SHP77 (cell line): ENCODE results near the gene SYTL1.
"Not testable (repeated sequence)": the region's sequence is repeated elsewhere in the genome, so short reads cannot be mapped to it uniquely, and the experiment has no call there.

Experiments used
- DNase-seq, 2 experiments: peaks; one replicate each; lab custom pipeline; 2025; lab: John Stamatoyannopoulos, UW

SYTL1 gene

DNA sequence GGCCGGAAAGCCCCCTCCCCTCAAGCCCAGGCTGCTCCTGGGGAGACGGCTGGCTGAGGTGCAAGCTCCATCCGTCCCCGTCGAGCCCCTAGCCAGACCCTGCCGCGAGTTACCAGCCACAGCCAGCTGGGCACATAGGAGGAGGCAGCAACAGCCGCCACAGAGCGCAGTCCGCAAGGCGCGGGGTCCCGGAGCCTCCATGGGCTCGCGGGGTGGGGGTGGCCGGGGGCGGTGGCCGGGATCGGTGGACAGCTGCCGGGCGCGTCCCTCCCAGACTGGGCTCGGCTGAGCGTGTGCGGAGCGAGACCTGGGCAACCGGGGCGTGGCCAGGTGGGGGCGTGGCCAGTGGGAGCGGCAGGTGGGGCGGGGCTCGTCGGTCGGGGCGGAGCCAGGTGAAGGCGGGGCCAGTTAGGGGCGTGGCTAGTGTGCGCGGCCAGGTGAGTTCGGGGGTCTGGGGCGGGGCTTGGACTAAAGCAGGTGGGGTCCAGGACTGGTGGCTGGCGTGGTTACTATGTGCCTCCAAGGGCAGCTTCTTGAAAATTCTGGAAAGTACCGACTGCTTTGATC is 41.3 kb downstream of the SYTL1 start, which contains the start of gene CD164L2:
CD164L2 (minus strand) TSS at position 295 of the 567 bp plus-strand sequence; CDS start at position 201, 94 bp downstream.
- DNase-seq: no peak

DNA sequence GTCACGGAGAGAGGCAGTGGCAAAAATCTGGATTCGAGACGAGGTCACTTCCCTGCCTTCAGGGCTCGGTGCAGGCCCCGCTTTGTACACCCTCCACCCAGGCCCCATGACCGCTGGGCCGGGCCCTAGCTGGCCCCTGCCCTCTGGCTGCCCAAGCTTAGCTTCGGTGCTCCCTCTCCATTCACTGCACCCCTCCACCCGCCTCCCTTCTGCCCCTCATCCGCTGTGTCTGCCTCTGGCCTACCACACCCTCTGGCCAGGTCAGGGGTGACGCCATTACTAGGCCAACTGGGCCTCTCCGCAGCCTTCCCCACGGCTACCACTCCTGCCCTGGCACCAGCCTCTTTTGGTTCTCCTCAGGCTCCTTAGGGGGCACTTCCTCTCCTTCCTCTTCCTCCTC is 41.8 kb downstream of the SYTL1 start:
- no peak for DNase-seq

DNA sequence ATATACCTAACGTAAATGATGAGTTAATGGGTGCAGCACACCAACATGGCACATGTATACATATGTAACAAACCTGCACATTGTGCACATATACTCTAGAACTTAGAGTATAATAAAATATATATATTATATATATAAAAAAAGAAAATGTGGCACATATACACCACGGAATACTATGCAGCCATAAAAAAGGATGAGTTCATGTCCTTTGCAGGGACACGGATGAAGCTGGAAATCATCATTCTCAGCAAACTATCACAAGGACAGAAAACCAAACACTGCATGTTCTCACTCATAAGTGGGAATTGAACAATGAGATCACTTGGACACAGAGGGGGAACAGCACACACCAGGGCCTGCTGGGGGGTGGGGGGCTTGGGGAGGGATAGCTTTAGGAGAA is 43.0 kb downstream of the SYTL1 start:
- DNase-seq: not testable (repeated sequence)

DNA sequence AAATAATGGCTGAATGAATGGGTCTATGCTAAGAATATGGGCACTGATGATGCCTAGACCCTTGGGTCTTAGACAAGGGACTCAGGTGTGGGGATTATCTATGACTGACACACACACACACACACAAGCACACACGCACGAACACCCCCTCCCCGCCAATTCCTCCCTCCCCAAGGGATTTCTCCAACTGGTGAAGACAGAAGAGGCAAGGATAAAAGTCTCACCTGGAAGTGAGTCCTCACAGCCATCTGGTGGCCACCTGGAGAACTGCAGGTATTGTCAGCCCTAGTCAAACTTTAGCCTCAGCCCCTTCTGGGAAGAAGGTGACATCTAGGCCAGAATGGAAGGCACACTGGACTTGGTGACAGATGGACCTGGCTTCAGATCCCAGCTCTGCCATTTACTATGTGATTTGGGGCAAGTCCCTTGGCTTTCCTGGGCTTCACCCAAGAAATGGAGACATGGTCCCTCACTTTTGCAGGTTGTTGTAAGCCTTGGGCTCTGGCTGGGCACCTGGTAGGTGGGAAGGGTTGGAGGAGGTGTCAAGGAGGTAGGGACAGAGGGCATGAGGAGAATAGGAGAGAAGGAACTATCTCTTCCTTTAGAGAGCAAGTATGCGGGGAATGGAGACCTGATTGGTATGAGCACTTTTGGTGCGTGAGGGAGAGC is 46.6 kb downstream of the SYTL1 start:
- peak; percentile 27 to 31 for DNase-seq

DNA sequence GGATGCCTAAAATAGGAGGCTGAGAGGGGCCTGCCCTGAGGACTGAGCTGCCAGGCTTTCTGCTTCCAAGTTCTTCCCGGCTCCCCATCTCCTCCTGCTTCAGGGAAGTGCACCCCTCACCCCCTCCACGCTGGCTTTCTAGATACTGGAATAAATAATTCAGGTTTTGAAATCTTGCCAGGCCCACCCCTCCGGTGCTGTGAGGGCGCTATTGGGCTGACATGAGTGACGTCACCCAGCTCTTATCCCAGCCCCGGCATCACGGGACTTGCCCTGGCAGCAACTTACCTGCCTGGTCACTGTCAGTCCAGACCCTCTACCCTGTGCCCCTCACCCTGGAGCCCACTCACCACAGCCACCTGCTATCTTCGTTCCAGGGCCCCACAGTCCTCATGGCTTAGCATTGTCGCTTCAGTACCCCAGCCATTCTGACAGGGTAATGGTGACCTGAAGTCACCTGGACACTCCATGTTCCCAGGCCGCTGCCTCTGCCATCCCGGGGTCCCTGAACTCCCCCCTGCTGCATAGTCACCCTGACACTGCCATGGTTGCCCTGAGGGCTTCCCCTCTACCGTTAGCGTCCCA is 49.8 kb downstream of the SYTL1 start:
- DNase-seq: peak; percentile 54 to 66

DNA sequence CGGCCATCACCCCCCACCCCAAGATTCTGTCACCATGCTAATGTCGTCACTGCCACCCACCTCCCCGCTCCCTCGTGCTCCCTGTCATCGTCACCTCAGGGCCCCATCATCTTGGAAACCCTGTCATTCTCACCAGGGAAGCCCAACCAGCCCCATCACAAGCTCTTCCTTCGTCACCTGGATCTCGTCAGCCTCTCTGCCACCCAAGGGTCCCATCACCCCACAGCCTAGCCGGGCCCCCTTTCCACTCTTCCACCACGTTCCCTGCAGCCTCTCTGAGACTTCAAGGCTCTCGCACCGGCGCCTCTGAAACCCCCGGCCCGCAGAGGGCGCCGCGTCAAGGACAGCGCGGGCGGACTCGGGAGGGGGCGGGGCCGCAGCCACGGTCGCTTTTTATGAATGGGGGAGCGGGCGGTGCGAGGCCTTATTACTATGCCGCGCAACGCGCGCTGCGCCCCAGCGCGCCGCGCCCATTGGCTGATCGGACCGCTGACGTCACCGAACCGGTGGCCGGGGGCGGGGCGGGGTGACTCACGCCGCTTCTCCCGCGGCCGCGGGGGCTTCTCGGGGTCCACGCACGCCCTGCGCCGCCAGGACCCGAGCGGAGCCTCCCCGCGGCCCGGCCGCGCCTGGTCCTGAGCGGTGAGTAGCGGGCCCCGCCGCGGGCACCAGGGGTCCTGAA is 50.4 kb downstream of the SYTL1 start, which contains the start of gene GPR3:
GPR3 (plus strand) TSS at position 527 of the 682 bp plus-strand sequence. CDS start 1,177 bp downstream, outside the sequence.
- DNase-seq: peak; percentile 84 to 89

DNA sequence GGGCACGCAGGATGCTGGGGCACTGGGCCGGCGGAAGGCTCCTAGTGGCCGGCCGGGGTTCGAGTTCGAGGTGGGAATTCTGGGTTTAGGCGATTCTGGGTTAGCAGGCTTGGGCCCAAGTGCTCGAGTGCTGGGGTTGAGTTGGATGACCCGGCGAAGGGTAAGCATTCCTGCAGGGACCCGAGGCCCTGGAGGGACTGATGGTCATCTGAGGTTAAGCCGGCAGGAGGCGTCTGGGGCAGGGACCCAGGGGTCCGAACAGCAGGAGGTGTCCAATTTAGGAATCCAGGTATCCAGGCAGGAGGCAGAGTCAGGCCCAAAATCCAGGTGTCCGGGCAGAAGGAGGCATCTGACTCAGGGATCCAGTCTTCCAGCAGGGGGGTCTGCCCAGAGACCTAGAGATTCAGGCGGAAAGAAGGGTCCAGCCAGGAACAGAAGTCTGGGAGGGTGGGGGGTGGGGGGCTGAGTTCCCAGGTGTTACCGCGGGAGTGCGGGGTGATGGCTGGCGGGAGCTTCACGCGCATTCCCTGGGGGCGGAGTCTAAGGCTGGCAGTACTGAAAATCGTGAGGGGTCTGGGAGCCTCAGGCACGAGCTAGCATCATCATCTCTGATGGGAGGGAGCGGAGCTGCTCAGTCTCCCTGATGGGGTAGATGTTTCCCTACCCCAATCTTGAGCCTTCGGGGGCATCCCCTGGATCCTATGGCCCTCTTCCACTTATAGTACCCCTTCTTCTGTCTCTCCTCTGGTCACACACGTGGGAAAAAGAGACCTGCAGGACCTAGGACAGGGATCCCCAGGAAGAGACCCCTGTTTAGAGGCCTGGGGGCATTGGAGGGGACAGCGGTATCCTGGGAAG is 51.2 kb downstream of the SYTL1 start:
- DNase-seq: peak in 1 of 2 experiments; percentile 15

DNA sequence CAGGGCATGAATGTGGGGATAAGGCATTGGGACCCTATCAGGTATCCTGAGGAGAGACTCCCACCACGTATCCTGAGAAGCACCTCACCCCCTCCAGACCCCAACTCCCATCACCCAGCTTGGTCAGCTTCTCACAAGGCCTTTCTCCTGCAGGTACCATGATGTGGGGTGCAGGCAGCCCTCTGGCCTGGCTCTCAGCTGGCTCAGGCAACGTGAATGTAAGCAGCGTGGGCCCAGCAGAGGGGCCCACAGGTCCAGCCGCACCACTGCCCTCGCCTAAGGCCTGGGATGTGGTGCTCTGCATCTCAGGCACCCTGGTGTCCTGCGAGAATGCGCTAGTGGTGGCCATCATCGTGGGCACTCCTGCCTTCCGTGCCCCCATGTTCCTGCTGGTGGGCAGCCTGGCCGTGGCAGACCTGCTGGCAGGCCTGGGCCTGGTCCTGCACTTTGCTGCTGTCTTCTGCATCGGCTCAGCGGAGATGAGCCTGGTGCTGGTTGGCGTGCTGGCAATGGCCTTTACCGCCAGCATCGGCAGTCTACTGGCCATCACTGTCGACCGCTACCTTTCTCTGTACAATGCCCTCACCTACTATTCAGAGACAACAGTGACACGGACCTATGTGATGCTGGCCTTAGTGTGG is 51.9 kb downstream of the SYTL1 start:
- no peak for DNase-seq

DNA sequence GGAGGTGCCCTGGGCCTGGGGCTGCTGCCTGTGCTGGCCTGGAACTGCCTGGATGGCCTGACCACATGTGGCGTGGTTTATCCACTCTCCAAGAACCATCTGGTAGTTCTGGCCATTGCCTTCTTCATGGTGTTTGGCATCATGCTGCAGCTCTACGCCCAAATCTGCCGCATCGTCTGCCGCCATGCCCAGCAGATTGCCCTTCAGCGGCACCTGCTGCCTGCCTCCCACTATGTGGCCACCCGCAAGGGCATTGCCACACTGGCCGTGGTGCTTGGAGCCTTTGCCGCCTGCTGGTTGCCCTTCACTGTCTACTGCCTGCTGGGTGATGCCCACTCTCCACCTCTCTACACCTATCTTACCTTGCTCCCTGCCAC is 52.4 kb downstream of the SYTL1 start:
- DNase-seq: no peak

DNA sequence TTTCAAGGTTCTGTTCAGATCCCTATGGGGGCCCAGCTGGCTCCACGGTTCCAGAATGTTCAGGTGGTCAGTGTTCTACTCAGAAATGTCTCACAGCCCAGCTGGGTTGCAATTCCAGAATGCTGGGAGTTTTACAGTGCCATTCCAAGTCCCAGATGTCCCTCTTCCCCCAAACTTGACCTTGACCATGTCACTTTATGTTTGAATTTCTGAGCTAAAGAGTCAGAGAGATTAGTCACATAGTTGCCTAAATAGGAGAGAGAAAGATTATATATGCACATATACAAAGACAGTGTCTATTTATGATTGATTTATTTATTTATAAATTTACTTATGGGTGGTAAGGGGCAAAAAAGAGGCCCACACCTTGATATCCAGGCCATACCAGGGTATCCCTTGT is 53.1 kb downstream of the SYTL1 start:
- no peak for DNase-seq

DNA sequence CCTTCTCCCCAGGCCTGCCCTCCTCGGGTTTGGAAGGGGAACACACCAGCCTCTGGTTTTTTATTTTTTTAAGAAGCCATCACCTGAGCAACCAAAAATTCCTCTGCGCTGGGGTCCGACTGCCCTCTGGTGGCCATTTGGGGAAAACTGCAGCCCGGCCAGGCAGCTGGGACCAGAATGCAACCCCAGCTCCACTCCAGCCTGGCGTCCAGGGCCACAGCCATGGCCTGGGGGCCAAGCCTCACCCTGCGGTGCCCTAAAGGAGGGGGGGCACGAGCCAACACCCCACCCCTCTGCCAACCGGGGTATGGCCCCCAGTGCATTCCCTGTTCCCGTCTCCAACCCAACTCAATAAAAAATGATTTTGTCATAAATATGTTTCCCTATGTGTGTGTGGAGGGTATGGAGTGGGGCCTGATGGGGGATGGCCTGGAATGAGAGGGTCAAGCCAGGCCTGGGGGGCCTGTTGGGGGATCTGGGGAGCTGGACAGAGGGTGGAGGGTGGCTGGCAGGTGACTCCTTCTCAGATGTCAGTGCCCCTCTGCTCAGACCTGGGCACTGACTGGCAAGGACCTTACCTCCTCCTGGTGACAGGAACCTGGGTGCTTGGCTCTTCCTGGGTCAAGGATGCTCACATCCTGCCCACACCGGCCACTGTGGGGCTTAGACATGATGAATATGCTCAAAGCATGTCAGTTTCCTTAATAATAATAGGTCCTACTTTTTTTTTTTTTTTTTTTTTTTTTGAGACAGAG is 53.8 kb downstream of the SYTL1 start:
- DNase-seq: peak; percentile 24 to 63

DNA sequence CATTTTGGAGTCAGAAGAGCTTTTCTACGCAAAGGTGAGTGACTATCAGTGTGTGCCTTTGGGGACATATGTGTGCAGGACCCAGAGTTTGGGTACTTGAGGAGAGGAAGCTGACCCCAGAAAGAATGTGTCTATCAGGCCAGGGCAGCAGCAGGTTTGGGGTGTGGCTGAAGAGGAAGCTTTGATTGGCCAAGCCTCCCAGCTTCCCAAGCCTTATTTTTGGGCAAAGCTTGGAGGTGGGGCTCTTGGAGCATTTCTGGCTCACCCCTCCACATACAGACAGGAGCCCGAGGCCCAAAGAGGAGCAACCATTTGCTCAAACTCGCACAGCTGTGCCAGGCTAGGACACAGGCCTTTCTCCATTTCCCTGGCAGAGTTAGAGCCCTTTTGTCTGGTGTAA is 55.3 kb downstream of the SYTL1 start:
- DNase-seq: no peak

DNA sequence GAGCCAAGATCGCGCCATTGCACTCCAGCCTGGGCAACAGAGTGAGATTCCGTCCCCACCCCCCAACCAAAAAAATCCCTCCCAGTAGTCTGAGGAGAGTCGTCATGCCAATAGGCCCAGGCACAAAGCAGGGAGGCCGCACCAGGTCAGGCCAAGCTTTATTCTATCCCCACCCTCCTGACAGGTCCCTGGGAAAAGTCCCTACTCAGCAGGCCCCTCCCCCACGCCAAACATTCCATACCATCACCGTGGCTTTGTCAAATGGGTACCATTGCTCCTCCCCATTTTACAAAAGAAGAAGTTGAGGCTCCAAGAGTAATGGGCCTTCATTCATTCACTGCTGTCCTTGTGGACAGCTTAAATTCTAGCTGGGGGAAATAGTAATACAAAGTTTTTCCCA is 55.9 kb downstream of the SYTL1 start:
- no peak for DNase-seq

DNA sequence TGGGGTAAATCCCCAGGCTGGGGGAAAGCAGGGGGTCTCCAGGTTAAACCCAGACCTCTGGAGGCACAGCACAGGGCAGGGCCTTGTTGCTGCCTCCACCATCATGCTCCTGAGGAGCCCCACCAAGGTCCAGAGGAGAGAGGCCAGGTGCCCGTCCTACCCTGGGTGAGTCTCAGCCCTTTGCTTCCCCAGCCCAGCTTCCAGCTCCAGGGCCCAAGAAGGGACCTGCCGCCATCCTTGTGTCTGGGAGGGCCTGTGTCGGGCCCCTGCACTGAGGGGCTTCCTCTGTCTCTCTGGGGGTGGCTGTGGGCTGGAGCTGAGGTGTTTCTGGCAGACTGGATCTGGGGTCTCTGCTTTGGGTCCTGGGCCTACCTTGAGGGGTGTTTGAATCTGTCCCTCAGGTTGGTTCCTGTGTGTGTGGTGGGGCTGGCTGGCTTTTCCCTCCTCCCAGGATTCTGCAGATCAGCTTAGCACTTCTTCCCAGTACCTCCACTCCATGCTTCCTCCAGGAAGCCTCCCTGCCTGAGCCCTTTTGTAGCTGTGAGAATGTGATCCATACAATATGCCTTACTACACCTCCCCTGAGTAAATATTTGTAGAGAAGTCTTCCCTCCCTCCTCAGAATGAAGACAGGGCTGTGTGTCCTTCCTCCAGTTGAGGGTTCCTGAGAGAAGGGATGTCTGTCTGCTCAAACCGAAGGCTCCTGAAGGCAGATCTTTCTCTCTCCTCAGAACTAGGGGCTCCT is 56.8 kb downstream of the SYTL1 start:
- no peak for DNase-seq

DNA sequence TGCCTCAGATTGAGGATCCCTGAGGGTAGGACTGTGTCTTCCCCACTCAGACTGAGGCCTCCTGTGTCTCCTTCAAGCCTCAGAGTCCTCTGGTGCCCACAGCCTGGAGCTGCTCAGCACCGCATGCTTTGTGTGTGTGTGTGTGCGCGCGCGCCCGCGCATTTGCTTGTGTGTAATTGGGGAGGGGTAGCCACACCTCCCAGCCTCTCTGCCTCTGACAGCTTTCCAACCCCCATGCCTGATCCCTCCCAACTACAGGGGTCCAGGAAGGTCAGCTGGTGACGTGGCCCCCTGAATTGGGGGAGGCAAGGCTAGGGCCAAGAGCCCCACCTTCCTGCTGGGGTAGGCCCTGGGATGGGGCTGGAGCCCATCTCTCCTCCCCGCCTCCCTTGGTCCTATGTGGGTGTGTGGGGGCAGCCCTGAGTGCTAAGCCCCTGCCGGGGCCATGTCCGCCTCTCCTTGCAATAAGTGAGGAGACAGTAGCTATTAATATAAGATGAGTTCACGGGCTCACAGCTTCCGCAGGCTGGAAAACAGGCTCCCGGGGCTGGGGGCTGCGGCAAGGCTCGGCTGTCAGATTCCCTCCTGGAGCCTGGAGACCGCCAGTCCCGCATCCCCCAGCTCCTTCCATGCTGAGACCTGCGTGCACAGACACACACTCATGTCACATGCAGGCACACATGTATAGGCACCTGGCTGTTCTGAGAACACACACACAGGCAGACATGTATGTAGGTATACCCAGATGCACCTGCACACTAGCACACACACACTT is 57.6 kb downstream of the SYTL1 start:
- no peak for DNase-seq

DNA sequence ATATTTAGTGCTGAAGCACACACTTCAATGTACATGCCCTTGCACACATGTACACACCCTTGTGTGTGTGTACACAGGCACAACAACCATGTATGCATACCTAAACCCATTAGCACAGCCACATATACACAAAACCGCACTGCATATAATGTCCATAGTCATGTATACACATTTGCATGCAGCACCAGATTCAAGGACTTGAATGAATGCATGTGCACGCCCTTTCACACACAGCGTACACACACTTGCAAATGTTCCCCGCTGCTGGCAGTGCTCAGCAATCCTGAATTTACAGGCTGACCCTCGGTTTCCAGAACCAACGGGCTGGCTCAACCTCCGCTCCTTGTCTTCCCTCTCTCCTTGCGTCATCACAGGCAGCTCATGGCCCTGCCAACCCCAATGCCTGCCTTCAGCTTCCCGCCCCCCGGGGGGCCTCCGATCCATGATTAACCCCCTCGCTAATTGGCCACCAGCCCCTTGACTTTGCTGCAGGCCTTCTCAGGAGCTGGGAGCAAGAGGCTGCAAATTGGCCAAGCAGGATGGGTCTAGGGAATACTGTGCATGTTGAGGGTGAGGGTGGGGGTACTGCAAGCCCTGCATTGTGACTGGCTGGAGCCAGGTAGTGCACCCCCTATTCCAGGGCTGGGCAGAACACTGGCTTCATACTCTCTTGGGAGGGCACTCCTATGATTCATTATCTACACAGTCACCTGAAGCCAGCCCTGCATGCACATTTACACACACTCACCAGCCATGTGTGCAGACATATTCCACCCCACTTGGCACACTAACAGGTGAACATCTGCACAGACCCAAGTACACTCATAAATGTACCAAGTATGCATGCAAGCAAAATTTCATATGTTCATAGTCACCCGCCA is 58.5 kb downstream of the SYTL1 start:
- no peak for DNase-seq

DNA sequence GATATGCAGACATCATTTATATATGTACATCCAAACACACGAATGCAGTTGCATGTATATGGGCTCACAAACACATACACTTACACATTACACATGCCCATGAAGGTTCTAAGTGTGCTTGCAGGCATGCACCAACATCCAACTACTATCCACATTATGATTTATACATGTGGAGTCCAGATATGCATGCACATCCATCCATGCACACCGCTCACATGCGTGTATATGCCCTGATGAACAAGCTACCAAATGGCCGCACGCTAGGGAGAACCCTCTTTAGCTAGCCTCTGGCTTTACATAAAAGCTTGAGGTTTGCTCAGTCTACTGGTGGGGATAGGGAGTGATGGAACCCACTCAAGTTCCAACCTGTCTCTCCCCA is 59.1 kb downstream of the SYTL1 start:
- DNase-seq: no peak

DNA sequence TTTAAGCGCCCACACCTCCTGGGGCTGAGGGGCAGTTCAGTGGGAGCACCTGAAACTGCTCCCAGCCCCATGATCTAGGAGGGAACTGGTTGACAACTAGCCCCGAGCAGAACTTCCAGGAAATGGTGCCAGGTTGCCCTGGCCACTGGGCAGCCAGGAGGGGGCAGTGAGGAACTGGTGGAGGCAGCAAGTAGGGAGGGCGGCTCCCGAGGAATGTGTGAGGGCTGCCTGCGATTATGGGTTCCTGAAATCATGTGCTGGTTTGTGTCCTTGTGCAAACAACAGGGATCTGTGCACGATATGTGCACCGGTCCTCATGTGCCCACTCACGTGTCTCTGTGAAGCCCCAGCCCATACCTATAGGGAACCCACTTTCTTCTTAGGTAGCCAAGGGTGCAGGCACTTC is 60.5 kb downstream of the SYTL1 start:
- DNase-seq: peak in 1 of 2 experiments; percentile 63
